ENCODE measurements around the gene CBLB.
"Not testable (repeated sequence)": the region's sequence is repeated elsewhere in the genome, so short reads cannot be mapped to it uniquely, and the experiment has no call there.

Gene CBLB

DNA sequence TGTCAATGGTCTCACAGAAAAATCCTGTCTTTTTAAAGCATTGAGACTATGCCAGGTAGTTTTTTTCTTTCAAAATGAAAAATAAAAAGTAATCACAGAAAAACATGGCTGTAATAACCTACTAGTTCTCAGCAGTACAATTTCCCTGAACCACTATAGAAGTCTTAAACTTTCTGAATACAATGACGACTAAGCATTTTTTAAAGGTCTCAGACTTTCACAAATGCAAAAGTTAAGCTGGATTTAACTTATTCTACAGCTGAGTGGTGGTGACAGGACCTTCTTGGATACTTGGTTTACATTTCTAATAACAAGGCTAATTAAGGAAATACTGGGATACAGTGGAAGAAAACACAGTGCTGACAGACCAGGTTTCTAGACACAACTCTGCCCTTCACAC lies 81.8 kb downstream of the CBLB start:
- no peak for DNase-seq (ENCODE audit: low spot score)

DNA sequence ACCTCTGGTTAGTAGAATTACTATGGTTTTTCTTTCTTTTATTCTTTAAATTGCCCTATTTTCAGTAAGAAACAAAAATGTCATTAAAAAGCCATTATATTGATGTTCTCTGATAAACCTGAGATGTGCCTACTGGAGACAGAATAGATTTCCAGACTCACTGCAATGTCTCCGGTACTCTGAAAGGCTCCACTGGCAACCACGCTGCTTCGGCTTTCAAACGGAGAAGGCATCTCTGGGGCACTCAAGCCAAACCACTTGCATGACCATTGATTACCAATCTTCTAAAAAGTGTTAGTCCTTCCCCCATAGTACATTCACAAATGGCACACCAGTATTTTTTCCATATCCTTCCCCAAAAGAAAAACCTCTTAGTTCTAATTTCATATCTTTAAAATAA lies 82.6 kb downstream of the CBLB start:
- no peak for DNase-seq (ENCODE audit: low spot score)

DNA sequence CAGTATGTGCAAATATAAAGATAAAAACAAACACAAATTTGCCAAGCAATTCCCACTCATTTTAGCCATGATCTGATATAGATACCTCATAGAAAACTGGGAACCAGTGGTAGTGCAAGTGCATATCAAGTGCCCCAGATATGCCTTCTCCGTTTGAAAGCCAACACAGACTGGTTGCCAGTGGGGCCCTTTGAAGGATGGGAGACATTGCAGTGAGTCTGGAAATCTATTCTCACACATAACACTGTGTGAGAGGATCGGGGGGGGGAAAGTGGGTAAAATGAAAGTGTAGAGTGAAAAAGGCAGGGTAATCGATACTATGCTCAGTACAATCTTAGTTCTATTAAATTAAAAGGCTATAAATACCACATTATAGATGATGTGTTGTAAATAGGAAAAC lies 83.0 kb downstream of the CBLB start:
- DNase-seq (ENCODE audit: low spot score), result no peak

GRCh38 chr3:105783631-105784030 lies 85.2 kb downstream of the CBLB start:
- DNase-seq (ENCODE audit: low spot score), result no peak

- DNase-seq (ENCODE audit: low spot score), result no peak
Measured at GRCh38 chr3:105781871-105782270, 86.9 kb downstream of the CBLB start.

DNA sequence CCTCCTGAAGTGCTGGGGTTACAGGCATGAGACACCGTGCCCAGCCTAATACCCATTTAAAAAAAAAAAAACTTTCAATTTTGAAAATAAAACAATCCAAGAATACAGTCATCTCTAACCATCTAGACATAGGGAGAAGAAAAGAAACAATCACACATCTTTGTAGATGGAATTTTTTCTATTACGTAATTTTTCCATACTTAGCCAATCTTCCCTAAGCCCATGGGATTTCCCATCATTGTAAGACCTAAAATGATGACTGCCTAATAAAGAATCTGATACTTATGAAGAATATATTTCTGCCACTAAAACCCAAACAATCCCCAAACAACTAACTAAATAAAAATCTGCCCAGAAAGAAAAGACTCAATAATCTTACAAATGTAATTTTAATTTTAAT lies 88.7 kb downstream of the CBLB start:
- no peak for DNase-seq (ENCODE audit: low spot score)

DNA sequence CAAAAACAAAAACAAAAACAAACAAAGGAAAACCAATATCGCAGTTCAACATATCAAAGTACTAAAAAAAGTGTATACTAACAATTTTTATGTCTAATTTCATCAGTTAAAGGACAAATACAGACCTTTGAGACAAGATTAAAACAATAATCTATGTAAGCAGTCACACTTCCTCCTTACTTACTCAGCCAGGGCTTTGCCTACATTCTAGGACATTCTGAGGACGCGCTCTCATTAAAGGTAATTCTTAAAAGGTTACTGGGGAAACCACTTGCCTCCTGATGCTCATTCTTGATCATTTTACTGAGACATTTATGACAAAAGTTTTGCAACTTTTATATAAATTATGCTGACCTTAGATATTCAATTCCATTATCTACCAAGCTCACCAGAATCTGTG lies 93.4 kb downstream of the CBLB start:
- DNase-seq (ENCODE audit: low spot score), result no peak

DNA sequence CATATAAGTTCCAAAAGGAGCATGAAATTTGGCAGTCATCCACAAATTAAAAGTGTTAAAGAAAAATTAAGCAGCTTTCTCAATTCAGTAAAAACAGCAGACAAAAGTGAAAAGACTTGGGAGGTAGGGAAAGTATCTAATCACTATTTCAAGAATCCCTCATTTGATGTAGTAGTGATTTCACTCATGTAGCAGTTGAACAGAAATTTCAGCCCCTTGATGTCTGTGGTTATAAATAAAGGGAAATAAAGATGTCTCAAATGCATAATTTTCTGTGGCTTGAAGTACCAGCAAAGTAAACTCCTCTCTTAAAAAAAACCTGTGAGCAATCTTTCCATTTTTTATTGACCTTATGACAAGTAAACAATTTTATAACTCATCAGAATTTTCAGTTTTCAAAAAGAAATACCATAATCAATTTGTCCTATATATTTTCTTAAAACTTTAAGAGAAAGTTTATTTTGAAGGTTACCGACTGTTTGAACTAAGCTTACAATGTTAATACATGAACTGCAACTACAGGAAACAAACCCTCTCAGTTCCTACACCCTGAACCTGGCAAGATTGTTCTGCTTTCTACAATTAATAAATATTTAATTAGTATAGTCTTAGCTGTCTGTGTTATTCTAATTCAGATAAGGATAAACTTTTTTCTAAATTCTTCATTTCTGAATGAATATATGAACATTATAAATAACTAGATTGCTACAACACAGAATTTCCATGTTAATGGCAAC lies 94.2 kb downstream of the CBLB start:
- DNase-seq (ENCODE audit: low spot score), result no peak

GRCh38 chr3:105773291-105773690 lies 95.5 kb downstream of the CBLB start:
- no peak for DNase-seq (ENCODE audit: low spot score)

DNA sequence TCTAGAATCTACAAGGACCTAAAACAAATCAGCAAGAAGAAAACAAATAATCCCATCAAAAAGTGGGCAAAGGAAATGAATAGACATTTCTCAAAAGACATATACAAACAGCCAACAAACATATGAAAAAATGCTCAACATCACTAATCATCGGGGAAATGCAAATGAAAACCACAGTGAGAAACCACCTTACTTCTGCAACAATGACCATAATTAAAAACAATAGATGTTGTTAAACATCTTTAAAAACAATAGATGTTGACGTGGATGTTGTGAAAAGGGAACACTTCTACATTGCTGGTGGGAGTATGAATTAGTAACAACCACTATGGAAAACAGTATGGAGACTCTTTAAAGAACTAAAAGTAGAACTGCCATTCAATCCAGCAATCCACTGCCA lies 96.2 kb downstream of the CBLB start:
- DNase-seq (ENCODE audit: low spot score), result no peak

DNA sequence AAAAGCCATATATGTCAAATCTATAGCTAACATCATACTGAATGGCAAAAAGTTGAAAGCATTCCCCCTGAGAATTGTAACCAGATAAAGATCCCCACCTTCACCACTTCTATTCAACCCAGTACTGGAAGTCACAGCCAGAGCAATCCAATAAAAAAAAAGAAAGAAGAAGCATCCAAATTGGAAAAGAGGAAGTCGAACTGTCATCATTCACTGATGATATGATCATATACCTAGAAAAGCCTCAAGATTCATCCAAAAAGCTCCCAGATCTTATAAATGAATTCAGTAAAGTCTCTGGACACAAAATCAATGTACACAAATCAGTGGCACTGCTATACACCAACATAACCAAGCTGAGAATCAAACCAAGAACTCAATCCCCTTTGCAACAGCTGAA lies 97.4 kb downstream of the CBLB start:
- DNase-seq (ENCODE audit: low spot score), result no peak

DNA sequence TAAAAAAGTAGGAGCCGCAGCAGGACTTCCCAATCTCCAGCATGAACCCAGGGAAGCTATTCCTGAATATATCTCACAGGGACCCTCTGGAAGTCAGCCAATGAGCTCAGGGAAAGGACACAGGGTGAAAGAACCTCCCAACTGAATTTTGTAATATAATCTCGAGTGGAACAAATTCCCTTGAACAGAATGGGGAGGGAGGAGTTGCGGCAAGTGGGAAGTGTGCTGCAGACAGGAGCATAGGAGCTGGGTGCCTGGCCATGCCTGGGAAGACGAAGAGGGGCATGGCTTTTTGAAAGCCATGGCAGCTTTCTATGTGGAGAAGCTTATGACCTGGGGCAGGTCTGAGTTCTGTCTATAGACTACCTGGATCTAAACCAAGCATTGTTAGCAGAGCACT lies 98.4 kb downstream of the CBLB start:
- DNase-seq (ENCODE audit: low spot score), result no peak

- no peak for DNase-seq (ENCODE audit: low spot score)
Measured at GRCh38 chr3:105767776-105768175, 101.0 kb downstream of the CBLB start.

DNA sequence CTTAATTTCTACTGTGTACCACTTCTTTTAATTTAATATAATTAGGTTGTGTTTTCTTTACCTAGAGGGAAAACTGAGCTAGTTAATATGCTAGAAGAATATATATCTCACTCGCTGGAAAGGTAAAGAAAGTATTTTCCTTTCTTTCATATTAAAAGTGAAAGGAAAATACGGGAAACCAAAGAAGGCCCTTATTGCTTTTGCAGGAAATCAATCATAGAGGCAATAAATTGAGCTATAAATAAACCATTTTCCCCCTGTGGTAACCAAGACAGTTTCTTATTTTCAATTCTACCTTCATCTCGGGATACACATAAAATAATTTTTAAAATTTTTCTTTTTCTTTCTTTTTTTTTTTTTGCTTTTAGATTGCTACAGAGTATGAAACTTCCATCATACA lies 101.6 kb downstream of the CBLB start:
- DNase-seq (ENCODE audit: low spot score), result no peak

GRCh38 chr3:105765308-105765639 lies 103.5 kb downstream of the CBLB start:
- DNase-seq (ENCODE audit: low spot score), result no peak

GRCh38 chr3:105764378-105765307 lies 104.2 kb downstream of the CBLB start:
- DNase-seq (ENCODE audit: low spot score), result no peak

DNA sequence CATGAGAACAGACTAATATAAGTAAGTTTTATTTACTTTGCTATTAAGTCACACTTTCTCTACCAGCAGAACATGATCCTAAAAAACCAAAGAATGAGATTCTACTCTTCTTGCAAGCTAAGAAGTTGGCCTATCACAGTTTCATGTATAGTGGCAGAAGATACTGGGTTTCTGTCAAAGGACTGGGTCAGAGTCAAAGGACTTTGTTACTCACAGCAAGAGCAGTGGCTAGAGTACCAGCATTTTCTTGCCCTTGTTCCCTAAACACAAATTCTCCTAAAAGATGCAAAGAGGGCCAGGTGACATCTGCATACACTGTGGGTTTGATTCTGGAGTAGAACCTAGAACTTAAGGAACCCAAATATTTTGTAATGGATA lies 105.2 kb downstream of the CBLB start:
- no peak for DNase-seq (ENCODE audit: low spot score)

DNA sequence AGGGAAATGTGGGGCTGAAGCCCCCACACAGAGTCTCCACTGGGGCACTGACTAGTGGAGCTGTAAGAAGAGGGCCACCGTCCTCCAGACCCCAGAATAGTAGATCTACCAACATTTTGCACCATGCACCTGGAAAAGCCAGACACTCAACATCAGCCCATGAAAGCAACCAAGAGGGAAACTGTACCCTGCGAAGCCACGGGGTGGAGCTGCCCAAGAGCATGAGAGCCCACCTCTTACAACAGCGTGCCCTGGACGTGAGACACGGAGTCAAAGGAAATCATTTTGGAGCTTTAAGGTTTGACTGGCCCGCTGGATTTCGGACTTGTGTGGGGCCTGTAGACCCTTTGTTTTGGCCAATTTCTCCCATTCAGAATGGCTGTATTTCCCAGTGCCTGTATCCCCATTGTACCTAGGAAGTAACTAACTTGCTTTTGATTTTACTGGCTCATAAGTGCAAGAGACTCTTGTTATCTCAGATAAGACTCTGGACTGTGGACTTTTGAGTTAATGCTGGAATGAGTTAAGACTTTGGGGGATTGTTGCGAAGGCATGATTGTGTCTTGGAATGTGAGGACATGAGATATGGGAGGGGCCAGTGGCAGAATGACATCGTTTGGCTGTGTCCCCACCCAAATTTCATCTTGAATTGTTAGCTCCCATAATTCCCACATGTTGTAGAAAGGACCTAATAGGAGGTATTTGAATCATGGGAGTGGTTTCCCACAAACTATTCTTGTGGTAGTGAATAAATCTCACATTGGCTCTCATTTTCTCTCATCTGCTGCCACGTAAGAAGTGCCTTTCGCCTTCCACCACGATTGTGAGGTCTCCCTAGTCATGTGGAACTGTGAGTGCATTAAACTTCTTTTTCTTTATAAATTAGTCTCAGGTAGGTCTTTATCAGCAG lies 105.8 kb downstream of the CBLB start:
- no peak for DNase-seq (ENCODE audit: low spot score)

GRCh38 chr3:105762214-105762613 lies 106.6 kb downstream of the CBLB start:
- not testable (repeated sequence) for DNase-seq (ENCODE audit: low spot score)

GRCh38 chr3:105759442-105760078 lies 109.3 kb downstream of the CBLB start:
- no peak for DNase-seq (ENCODE audit: low spot score)

- no peak for DNase-seq (ENCODE audit: low spot score)
Measured at GRCh38 chr3:105758451-105758850, 110.4 kb downstream of the CBLB start.
